Measurements from ENCODE around the gene GOLGA5.
"Not testable (repeated sequence)": the region's sequence is repeated elsewhere in the genome, so short reads cannot be mapped to it uniquely, and the experiment has no call there.

The GOLGA5 gene, protein sequence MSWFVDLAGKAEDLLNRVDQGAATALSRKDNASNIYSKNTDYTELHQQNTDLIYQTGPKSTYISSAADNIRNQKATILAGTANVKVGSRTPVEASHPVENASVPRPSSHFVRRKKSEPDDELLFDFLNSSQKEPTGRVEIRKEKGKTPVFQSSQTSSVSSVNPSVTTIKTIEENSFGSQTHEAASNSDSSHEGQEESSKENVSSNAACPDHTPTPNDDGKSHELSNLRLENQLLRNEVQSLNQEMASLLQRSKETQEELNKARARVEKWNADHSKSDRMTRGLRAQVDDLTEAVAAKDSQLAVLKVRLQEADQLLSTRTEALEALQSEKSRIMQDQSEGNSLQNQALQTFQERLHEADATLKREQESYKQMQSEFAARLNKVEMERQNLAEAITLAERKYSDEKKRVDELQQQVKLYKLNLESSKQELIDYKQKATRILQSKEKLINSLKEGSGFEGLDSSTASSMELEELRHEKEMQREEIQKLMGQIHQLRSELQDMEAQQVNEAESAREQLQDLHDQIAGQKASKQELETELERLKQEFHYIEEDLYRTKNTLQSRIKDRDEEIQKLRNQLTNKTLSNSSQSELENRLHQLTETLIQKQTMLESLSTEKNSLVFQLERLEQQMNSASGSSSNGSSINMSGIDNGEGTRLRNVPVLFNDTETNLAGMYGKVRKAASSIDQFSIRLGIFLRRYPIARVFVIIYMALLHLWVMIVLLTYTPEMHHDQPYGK

DNA sequence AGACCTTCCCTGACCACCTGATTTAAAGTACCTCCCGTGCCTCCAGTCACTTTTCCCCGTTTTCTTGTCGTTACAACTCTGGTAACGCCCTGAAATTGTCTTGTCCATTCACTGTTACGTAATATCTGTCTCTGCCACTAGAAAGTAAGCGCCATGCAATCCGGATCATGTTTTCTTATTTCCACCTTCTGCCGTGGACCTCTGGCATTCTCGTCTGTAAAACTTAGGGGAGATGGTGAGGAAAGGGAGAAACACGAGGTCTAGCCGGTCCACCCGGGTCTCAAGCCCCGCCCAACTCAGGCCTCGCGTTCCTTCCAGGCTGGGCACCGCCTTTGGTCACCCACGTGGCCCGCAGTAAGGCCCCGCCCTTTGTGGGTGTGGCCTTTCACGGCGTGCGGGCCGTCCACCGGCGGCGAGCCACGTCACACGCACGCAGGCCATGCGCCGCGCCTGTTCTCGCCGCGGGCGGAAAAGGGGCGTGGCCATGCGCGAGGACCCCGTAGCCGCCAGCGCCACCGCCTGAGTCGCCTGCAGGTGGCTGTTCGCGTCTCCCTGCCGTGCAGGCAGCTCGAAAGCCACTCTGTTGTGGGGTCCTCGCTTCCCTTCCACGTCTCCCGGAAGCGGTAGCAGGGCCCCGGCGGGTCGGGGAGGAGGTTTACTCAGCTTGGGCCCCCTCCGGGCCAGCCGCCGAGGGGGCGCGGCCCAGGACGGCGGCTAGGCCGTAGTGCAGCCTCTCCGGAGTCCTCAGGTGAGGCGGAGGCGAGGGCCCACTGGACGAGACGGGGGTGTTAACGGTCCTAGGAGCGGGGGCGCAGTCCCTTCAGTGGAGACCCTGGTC lies at the start of gene GOLGA5:
GOLGA5 (plus strand) TSS at position 597 of the 838 bp plus-strand sequence. CDS start 3,133 bp downstream, outside the sequence.
- DNase-seq (ENCODE audit: low read depth in 2 of 2) = peak; percentile 97 to 98

DNA sequence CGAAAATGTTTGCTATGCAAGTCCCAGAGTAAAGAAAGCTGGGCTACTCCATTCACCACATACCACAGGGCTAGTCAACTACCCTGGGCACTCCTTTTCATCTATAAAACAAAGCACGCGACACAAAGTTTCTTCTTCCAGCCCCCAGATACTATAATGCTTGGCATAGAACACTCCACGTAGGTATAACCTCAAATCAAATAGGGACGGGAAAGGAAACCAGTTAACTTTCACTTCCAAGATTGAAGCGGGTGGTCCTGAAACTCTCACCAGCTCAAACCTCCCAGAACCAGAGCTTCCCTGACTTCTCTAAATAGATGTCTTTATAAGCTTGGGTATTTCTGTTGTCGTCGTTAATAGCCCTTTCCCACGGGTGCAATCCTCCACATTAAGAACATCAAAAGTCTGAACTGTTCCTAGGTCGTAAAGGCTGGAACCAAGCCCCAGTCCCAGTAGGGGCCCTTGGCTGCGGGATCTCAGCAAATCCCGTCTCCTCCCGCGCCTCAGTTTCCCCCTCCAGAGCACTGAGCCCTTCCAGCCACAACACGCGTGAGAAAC lies 46.3 kb upstream of the GOLGA5 start:
- no peak for DNase-seq (ENCODE audit: low read depth in 2 of 2)

GRCh38 chr14:92748259-92749016 lies 45.7 kb upstream of the GOLGA5 start, which contains the start of gene LGMN:
Gene LGMN (minus strand): TSS chr14:92748627. CDS start chr14:92732786, 15,841 bp downstream.
- peak; percentile 65 to 70 for DNase-seq (ENCODE audit: low read depth in 2 of 2)

GRCh38 chr14:92750222-92750728 lies 43.8 kb upstream of the GOLGA5 start:
- not testable (repeated sequence) for DNase-seq (ENCODE audit: low read depth in 2 of 2)

- DNase-seq (ENCODE audit: low read depth in 2 of 2) = no peak
Measured at GRCh38 chr14:92750994-92751400, 43.1 kb upstream of the GOLGA5 start.

DNA sequence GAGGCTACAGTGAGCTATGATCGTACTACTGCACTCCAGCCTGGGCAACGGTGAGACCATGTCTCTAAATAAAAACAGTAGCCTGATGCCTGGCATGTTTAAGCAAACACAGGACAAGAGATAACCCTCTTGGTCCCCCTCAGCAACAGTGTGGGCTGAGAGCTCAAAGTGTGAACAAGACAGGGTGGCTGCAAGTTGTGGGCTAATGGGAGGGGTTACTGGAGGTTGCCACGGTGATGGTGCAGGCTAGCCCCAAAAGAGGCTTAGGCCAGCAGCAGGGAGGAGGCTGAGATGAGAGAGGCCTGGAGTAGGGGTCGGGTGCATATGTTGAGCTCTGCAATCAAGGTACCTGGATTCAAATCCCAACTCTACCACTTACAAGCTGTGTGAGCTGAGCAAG lies 42.3 kb upstream of the GOLGA5 start:
- DNase-seq (ENCODE audit: low read depth in 2 of 2) = no peak

GRCh38 chr14:92753250-92753649 lies 40.9 kb upstream of the GOLGA5 start:
- DNase-seq (ENCODE audit: low read depth in 2 of 2) = no peak

- no peak for DNase-seq (ENCODE audit: low read depth in 2 of 2)
Measured at GRCh38 chr14:92754966-92755365, 39.1 kb upstream of the GOLGA5 start.

- no peak for DNase-seq (ENCODE audit: low read depth in 2 of 2)
Measured at GRCh38 chr14:92755495-92755894, 38.6 kb upstream of the GOLGA5 start.

DNA sequence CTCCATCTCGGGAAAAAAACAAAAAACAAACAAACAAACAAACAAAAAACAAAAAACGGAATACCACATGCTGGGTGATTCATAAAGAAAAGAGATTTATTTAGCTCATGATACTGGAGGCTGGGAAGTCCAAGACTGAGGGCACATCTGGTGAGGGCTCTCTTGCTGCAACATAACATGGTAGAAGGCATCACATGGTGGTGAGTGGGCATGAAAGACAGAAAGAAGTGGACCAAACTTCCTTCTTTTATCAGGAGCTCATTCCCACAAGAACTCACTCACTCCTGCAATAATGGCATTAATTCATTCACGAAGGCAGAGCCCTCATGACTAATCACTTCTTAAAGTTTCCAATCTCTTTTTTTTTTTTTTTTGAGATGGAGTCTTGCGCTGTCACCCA lies 37.7 kb upstream of the GOLGA5 start:
- no peak for DNase-seq (ENCODE audit: low read depth in 2 of 2)

DNA sequence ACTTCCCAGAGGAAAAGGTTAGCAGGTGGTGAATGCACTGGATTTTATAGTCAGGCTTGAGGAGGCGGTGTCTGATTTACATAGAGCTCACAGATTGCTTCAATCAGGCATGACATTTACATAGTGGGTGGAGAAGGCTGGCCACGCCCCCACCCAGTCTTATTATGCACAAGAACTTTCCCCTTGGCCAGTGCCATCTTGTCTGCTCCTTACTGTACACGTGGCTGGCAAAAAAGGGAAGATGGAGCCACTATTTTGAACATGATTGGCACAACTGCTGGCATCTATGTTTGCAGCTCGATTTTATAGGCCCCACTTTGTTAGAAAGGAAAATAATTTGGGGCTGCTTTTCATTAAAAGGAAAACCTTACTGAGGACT lies 34.8 kb upstream of the GOLGA5 start:
- DNase-seq (ENCODE audit: low read depth in 2 of 2) = no peak

- DNase-seq (ENCODE audit: low read depth in 2 of 2) = no peak
Measured at GRCh38 chr14:92759679-92760523, 34.2 kb upstream of the GOLGA5 start.

- DNase-seq (ENCODE audit: low read depth in 2 of 2) = no peak
Measured at GRCh38 chr14:92760524-92760805, 33.6 kb upstream of the GOLGA5 start.

DNA sequence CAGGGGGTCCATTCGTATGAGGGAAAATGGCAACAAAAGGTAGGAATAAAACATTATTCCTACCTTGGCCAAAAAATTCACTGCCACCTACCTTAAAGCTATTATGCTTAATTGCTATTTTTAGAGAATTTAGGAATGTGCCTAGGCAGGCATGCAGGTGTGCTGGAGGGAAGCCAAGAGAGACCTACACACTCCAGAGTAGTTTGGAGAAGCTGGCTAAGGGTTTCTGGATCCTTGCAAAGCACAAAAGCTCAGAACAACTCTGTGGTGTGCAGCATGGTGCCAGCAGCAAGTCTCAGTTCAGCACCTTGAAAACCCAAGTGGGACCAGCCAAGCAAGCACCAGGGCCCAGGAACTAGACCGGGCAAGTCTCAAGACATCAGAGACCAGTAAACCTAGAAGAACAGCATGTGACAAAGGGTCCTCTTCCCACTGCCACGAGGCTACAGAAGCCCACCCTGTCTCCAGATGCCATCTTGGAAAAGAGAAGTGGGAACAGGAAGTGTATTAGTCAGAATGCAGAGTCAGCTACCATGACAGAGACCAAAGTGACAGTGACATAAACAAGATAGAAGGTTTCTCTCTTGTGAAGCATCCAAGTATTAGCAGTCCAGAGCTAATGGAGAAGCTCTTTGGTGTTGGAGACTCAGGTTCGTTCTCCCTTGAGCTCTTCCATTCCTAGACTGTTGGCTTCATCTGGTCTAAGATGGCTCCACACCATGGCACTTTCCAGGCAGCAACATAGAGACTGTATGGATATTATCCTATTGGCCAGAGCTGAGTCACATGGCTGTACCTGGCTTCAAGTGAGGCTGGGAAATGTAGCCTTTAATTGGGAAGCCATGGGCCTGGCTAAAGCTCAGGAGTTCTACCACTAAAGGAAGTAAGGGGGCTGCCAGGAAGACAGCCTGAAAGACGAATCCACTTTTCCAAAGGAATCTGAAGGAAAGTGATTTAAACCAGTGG lies 30.2 kb upstream of the GOLGA5 start:
- not testable (repeated sequence) for DNase-seq (ENCODE audit: low read depth in 2 of 2)

DNA sequence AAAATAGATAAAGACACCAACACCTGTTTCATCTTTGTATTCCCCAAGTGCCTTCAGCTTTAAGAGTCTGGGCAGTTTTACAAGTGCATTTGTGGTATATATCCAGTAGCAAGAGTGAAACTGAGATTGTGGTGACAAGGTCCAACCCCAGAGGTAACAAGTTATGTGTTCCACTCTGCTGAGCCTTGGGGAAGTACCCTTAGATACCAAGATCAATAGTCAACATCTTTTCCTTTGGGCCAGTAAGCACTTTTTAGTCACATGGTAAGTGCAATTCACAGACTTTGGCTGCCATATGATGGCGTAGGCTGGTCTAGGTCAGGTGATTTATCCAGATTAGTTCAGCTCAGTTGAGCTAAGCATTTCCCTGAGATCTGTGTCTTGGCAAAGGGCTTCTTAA lies 25.9 kb upstream of the GOLGA5 start:
- not testable (repeated sequence) for DNase-seq (ENCODE audit: low read depth in 2 of 2)

DNA sequence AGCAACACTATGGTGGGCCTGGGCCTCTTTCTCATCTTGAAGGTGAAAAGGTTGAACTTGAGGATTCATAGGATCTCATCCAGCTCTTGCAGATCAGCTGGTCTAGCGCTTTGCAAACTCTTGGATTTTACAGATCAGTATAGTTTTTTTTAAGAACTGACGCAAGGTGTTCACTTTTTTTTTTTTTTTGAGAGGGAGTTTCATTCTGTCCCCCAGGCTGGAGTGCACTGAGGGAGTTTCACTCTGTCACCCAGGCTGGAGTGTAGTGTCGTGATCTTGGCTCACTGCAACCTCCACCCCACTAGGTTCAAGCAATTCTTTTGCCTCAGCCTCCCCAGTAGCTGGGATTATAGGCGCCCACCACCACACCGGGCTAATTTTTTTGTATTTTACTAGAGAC lies 25.3 kb upstream of the GOLGA5 start:
- no peak for DNase-seq (ENCODE audit: low read depth in 2 of 2)

DNA sequence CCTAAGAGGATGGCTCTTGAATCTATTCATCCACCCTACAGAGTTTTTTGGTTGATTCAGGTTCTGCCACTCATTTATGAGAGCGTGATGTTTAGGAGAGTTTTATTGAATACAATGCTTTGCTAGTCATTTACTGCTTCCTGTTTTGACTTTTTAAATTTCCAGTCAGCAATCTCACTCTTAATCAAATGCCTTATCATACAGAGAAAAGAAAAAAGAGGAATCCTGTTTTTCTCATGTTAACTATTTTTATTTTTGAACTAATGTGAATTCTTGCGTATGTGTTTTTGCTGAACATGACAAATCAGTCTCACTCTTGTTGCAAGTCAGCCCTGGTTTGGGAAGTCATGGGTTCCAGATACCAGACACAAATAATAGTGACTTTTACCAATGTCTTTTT lies 23.6 kb upstream of the GOLGA5 start:
- no peak for DNase-seq (ENCODE audit: low read depth in 2 of 2)

DNA sequence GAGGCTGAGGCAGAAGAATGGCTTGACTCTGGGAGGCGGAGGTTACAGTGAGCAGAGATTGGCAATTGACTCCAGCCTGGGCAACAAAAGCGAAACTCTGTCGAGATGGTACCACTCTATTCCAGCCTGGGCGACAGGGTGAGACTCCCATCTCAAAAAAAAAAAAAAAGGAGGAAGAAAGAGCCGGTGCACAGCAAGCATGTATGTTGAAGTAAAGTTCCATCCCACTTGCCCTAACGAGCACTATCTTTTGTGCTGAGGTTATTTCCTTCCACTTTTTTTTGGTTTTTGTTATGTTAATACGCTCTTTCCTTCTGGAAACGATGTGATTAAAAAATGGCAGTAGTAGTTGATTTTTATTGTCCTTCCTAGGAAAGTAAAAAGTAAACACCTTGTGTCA lies 19.5 kb upstream of the GOLGA5 start:
- no peak for DNase-seq (ENCODE audit: low read depth in 2 of 2)

GRCh38 chr14:92775292-92775691 lies 18.8 kb upstream of the GOLGA5 start:
- DNase-seq (ENCODE audit: low read depth in 2 of 2) = not testable (repeated sequence)
